Prostate gland (tissue), 2 donors: ENCODE measurements around the gene TRIM15. TPM values are rescaled to one million over a fixed set of nuclear protein-coding genes. Genes with fewer than 3 reads are reported as not detected.

Experiments
- DNase-seq: peaks from one replicate; pipeline ENCODE4 v3.0.0-alpha.2; 2019; ENCODE audit warnings: low spot score
- H3K27ac ChIP-seq, 2 donors: fragments of 200-600 bp; sonication (generic); 2 replicates each; pipeline ENCODE4 v1.5.1; 2017 to 2019
- H3K27me3 ChIP-seq: fragments of 200-600 bp; sonication (generic); replicated peaks from 2 replicates; pipeline ENCODE4 v1.5.1; 2019; ENCODE audit not compliant: insufficient read depth
- H3K36me3 ChIP-seq, 2 donors: fragments of 200-600 bp; sonication (generic); 1 replicate in 1 of 2; 2 replicates in 1 of 2; pipeline versions ENCODE4 v1.5.1 to v1.8.1; 2017 to 2019
- H3K4me1 ChIP-seq: fragments of 200-600 bp; sonication (generic); replicated peaks from 2 replicates; pipeline ENCODE4 v1.5.1; 2019
- H3K4me3 ChIP-seq, 2 donors: fragments of 200-600 bp; sonication (generic); 2 replicates each; pipeline ENCODE4 v1.5.1; 2017 to 2019
- H3K9me3 ChIP-seq: fragments of 200-600 bp; sonication (generic); 2 replicates; pipeline ENCODE4 v1.5.1; 2017
- POLR2A ChIP-seq: fragments of 450-650 bp; IDR thresholded peaks from one replicate; pipeline ENCODE4 v1.6.1; 2016; ENCODE audit warnings: antibody characterized with exemption, mild to moderate bottlenecking
- POLR2AphosphoS5 ChIP-seq: sonication (generic); formaldehyde crosslinking; IDR thresholded peaks from one replicate; pipeline ENCODE4 v1.6.1; 2017; ENCODE audit warnings: antibody characterized with exemption
- WGBS: methylation state at CpG from one replicate; pipeline ENCODE4 v1.1.5; 2018; 5-methylcytosine and 5-hydroxymethylcytosine counted together
- intact Hi-C: fragments of 100-400 bp; cut with DNase I; formaldehyde crosslinking; loops from one replicate; pipeline ENCODE4 v1.14.2; 2022
- total RNA-seq, 2 donors: library from RNA; depleted of rRNA; stranded (reverse); fragments of >200 nt; gene quantifications; one replicate each; pipeline ENCODE4 v1.1.0, GENCODE V29; 2016
- TF ChIP-seq, protein P1 (sequence below), 4 experiments: fragments of 200-600 bp in 2 of 4; fragments of 450-650 bp in 2 of 4; sonication (generic) in 2 of 4; IDR thresholded peaks; 1 replicate in 3 of 4; 2 replicates in 1 of 4; pipeline ENCODE4 v1.5.1; 2016 to 2019; ENCODE audit warnings: antibody characterized with exemption in 4 of 4, mild to moderate bottlenecking in 2 of 4, moderate library complexity in 2 of 4

TRIM15 gene
- total RNA-seq, 2 donors from 2014 or later: not detected

DNA sequence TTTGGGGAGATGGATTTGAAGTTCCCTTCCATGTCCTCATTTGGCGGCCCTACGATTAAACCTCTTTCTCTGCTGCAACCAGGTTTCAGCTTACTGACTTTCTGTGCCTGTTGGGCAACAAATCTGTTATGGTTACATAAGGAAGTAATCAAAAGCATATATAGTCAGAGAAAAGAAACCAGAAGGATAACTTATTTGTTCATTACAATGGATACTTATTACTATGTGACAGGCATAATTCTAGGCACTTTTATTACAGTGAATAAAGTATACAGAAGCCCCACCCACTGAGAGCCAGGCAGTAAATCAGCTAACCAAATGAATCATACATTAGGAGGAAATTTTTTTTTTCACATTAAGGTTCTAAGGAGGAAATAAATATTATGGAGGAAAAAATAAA, 40.8 kb upstream of the TRIM15 start:
- Histone ChIP-seq H3K4me3 (no peak overlapping the region), H3K4me1 (no peaks in the 10 kb centered on the region), H3K27ac (no peak overlapping the region), H3K36me3 (no peaks in the 10 kb centered on the region), H3K27me3 (peaks cover 1% of the 10 kb centered on the region), H3K9me3 (no peaks in the 10 kb centered on the region)
- TF ChIP-seq, protein P1, sequence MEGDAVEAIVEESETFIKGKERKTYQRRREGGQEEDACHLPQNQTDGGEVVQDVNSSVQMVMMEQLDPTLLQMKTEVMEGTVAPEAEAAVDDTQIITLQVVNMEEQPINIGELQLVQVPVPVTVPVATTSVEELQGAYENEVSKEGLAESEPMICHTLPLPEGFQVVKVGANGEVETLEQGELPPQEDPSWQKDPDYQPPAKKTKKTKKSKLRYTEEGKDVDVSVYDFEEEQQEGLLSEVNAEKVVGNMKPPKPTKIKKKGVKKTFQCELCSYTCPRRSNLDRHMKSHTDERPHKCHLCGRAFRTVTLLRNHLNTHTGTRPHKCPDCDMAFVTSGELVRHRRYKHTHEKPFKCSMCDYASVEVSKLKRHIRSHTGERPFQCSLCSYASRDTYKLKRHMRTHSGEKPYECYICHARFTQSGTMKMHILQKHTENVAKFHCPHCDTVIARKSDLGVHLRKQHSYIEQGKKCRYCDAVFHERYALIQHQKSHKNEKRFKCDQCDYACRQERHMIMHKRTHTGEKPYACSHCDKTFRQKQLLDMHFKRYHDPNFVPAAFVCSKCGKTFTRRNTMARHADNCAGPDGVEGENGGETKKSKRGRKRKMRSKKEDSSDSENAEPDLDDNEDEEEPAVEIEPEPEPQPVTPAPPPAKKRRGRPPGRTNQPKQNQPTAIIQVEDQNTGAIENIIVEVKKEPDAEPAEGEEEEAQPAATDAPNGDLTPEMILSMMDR (IDR thresholded peaks at IDR 0.05): no peak
- TF ChIP-seq POLR2A (no peak), POLR2AphosphoS5 (no peak)
- intact Hi-C loops: no loop called here
- DNase-seq: no peak
- 21% methylated on average over 2 of the region's 2 CpGs for WGBS

DNA sequence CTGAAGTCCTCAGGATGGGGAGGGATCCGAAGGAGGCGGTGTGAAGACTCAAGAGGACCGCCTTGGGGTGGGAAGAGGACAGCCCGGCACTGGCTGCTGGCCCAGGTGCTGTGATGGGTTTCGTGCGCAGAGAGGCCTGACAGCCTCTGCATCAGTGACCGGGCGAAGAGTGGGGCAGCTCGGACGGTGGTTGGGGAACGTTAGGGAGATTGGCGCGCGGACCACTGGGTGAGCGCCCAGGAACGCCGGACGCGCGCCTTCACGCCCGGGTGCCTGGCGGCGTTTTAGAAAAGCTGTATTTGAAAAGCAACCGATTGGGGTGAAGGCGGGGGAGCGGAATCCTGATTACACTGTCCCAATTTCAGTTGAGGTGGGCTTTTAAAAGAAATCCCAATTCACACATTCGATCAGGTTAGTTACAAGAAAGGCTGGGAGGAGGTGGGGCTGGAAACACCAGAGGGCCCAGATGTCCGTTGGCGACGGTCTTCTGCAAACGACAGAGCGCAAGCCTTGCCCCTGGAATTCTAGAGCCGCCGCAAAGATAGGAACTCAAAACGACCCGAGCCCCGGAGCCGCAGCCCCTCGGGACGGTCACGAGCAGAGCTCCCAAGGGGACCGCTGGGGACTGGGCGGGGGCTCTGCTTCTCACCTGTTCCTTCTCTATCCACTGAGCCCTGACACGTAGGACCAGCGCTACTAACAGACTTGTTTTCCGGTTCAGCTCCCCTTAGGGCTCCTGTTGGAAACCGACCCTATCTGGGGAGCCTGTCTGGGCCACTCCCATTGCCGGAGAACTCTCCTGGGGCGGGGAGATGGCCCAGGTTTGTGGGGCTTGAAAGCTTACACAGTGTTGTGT, 35.9 kb upstream of the TRIM15 start:
- Histone ChIP-seq H3K27me3 (peaks cover 6% of the 10 kb centered on the region), H3K27ac (no peak overlapping the region), H3K4me1 (no peaks in the 10 kb centered on the region), H3K36me3 (no peaks in the 10 kb centered on the region), H3K9me3 (no peaks in the 10 kb centered on the region), H3K4me3 (no peak overlapping the region)
- intact Hi-C loops: no loop called here
- DNase-seq: no peak
- 11% methylated on average over 48 of the region's 50 CpGs for WGBS
- TF ChIP-seq POLR2AphosphoS5 (no peak), POLR2A (no peak)

DNA sequence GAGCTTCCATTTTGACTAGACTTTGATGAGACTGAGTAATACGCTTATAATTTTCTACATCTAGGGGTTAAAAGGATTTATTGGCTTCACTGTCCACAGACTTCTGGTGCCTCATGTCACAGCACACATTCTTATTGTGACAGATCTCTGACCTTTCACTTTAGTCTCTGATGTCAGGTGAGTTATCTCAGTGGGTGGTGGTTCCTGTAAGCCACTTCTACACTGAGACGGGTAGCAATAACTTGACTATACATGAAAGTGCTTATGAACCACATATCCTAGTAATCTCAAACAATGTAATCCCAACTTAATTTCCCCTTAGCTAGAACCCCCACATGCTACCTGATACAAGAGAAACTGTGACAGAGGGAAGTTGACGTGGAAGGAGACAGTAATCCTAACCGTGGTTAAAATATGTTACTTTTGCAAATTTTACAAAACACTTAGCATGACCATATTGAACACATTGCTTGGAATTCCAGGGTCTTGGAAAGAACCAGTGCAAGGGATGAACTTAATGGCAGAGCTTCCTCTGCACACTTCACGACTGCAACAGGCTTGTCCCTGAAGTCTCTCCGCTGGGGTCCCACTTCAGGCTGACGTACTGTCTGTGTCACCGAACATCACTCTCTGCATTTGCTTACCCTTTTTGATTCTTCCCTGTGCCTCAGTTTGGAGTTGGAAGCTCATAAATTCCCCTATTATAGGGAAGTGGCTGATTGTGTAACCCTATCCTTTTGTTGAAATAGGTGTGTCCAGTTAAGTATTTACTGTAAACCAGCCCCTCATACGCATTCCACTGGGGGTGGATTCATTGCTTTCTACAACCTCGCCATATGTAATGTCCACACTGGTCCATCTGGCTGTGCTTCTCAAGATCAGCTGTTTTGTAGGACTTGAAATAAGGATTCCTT, 33.8 kb upstream of the TRIM15 start:
- intact Hi-C loops: loop anchor here (2.0 kb wide), 1 partner anchor 27 kb away; no protein-coding TSS in a partner anchor
- TF ChIP-seq POLR2A (no peak), POLR2AphosphoS5 (no peak)
- TF ChIP-seq, protein P1 (IDR thresholded peaks at IDR 0.05): no peak
- H3K27me3 ChIP-seq: peaks cover 6% of the 10 kb centered on the region
- no peak overlapping the region for H3K4me3 ChIP-seq
- WGBS: 36% methylated on average over 10 of the region's 10 CpGs
- no peaks in the 10 kb centered on the region for H3K9me3 ChIP-seq
- no peak overlapping the region for H3K27ac ChIP-seq
- H3K4me1 ChIP-seq: no peaks in the 10 kb centered on the region
- DNase-seq: no peak
- H3K36me3 ChIP-seq: no peaks in the 10 kb centered on the region

DNA sequence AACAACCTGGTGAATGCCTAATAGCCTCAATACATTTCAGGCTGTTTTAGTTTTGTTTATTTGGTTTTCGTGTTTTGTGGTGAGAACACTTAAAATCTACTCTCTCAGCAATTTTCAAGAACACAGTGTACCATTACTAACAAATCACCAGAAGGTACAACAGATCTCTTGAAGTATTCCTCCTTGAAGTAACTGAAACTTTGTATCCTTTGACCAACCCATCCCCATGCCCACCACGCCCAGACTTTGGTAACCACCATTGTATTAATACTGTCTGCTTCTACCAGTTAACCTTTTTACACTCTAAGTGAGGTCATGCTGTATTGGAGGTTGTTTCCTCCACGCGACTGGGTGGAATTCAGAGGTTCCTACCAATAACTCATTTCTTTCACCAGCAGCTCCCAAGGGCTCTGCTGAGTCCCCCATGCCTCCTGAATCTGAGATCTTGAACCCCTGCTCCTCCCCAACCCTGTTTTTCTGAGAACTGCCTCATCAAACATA, 33.1 kb upstream of the TRIM15 start:
- TF ChIP-seq, protein P1 (IDR thresholded peaks at IDR 0.05): no peak
- no peak for TF ChIP-seq POLR2A
- no peak for TF ChIP-seq POLR2AphosphoS5
- Histone ChIP-seq H3K27ac (no peak overlapping the region), H3K4me1 (no peaks in the 10 kb centered on the region), H3K9me3 (no peaks in the 10 kb centered on the region), H3K4me3 (no peak overlapping the region), H3K27me3 (peaks cover 6% of the 10 kb centered on the region), H3K36me3 (no peaks in the 10 kb centered on the region)
- DNase-seq: no peak
- intact Hi-C loops: loop anchor here (2.0 kb wide), 1 partner anchor 27 kb away; no protein-coding TSS in a partner anchor
- WGBS: 55% methylated on average over 4 of the region's 4 CpGs
